ELF-1 (cell line): ENCODE data around the gene FAM89B.
A peak's percentile ranks its signal among the peaks of the same experiment; 100 is the strongest.
"Not testable (repeated sequence)": the region's sequence is repeated elsewhere in the genome, so short reads cannot be mapped to it uniquely, and the experiment has no call there.

Experiments used
- DNase-seq: peaks from one replicate; pipeline ENCODE4 v3.0.0-alpha.2; 2016; ENCODE audit warnings: low read depth, low spot score

FAM89B gene

DNA sequence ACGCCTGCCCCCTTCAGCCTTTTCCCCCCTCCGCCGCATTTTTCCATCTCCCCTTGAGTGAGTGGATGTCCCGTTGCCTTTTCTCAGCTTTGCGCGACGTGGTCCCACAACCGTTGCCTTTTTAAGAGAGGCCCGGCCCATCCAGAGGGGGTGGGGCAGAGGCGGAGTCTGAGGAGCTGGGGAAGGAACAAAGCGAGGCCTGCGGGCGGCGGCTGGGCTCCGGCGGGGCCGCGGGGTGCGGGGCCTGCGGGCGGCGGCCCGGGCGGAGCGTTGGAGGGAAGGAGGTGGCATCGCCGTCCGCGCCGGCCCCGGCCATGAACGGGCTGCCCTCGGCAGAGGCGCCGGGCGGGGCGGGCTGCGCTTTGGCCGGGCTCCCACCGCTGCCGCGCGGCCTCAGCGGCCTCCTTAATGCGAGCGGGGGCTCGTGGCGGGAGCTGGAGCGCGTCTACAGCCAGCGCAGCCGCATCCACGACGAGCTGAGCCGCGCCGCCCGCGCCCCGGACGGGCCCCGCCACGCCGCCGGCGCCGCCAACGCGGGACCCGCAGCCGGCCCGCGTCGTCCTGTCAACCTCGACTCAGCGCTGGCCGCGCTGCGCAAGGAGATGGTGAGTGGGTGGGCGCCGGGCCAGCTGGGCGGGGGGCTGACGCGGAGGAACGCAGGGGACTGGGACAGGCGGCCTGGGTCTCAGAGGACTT, at the start of gene FAM89B:
Gene FAM89B (plus strand): TSS at position 183 of the 696 bp plus-strand sequence. CDS start 132 bp downstream, at position 315.
- DNase-seq, result peak; percentile 69

DNA sequence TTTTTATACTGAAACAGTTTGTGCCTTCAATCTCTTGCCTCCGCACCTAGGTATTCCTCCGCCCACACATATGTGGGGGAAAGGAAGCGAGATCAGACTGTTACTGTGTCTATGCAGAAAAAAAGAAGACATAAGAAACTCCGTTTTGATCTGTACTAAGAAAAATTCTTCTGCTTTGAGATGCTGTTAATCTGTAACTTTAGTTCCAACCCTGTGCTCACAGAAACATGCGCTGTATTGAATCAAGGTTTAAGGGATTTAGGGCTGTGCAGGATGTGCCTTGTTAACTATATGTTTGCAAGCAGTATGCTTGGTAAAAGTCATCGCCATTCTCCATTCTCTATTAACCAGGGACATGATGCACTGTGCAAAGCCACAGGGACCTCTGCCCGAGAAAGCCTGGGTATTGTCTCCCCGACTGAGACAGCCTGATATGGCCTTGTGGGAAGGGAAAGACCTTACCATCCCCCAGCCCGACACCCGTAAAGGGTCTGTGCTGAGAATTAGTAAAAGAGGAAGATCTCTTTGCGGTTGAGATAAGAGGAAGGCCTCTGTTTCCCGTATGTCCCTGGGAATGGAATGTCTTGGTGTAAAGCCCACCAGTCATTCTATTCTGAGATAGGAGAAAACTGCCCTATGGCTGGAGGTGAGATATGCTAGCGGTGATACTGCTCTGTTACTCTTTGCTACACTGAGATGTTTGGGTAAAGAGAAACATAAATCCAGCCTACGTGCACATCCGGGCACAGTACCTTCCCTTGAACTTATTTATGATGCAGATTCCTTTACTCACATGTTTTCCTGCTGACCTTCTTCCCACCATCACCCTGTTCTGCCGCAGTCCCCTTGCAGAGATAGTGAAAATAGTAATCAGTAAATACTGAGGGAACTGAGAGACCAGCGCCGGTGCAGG, 49.4 kb upstream of the FAM89B start:
- DNase-seq, result peak; percentile 82

DNA sequence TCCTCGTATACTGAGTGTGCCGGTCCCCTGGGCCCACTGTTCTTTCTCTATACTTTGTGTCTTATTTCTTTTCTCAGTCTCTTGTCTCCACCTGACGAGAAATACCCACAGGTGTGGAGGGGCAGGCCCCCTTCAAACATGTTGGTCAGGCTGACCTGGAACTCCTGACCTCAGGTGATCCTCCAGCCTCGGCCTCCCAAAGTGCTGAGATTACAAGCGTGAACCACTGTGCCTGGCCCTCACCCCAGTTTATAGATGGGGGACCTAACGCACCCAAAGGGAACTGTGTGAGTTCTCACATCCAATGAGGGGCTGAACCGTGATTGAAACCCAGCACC, 48.7 kb upstream of the FAM89B start:
- not testable (repeated sequence) for DNase-seq

DNA sequence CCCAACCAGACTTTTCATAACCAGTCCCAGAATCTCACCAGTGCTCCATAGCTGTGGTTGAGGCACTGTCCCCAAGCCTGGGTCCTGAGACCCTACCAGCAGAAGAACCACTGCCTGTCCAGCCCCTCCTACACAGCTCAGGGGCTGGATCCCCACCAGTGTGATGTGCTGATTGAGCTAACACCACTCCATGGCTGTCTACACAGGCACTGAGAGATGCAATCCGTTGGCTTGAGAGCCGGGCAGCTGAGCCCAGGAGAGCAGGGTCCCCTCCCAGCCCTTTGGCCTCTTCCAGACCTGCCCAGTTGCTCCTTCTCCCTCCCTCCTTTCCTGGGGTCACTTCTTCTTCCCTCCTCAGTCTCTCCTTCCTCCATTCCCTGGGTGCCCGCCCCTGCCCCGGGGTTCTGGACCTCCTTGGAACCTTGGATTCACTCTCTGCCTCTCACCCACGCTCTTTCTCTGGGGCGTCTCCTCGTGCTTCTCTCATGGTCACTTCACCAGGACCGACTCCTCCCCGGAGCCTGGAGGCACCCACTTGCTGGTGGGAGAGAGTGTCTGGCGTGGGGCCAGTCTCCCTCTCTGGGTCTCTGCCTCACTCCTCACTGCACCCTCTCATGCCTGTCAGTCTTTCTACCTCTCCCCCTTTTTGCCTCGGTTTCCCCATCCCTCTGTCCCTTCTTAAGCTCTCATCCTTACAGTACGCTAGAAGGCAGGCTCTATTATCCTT, 48.2 kb upstream of the FAM89B start:
- DNase-seq, result peak; percentile 49

DNA sequence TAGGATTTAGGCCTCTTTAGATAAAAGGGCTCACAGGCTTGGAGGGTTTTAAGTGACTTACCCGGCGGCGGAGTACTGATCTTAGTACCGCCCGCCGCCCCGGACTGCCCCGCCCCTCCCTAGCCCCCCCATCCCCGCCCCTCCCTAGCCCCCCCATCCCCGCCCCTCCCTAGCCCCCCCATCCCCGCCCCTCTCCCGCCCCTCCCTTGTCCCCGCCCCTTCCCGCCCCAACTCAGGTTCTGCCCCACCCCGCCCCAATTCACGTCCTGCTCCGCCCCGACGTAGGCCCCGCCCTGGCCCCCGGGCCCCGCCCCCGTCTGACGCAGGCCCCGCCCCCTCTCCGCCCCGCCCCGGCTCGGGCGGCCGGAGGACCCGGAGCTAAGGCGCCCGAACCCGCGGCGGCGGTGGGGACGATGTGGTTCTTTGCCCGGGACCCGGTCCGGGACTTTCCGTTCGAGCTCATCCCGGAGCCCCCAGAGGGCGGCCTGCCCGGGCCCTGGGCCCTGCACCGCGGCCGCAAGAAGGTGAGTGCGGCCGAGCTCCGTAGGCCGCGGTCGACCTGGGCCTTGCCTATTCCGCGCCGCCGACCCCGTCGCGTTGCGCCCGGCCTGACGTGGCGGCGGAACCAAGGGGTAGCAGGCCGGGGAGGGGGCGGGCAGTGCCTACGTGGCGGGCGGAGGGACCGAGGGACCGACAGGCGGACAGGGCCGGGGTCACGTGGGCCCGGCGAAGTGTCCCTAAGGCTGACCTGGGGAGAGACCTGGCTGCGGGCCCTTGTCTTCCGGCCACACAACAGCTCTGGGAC, 47.4 kb upstream of the FAM89B start, which contains the start of gene SCYL1:
Gene SCYL1 (plus strand): TSS at position 343 of the 805 bp plus-strand sequence. CDS start 71 bp downstream, at position 414.
- peak; percentile 68 for DNase-seq

DNA sequence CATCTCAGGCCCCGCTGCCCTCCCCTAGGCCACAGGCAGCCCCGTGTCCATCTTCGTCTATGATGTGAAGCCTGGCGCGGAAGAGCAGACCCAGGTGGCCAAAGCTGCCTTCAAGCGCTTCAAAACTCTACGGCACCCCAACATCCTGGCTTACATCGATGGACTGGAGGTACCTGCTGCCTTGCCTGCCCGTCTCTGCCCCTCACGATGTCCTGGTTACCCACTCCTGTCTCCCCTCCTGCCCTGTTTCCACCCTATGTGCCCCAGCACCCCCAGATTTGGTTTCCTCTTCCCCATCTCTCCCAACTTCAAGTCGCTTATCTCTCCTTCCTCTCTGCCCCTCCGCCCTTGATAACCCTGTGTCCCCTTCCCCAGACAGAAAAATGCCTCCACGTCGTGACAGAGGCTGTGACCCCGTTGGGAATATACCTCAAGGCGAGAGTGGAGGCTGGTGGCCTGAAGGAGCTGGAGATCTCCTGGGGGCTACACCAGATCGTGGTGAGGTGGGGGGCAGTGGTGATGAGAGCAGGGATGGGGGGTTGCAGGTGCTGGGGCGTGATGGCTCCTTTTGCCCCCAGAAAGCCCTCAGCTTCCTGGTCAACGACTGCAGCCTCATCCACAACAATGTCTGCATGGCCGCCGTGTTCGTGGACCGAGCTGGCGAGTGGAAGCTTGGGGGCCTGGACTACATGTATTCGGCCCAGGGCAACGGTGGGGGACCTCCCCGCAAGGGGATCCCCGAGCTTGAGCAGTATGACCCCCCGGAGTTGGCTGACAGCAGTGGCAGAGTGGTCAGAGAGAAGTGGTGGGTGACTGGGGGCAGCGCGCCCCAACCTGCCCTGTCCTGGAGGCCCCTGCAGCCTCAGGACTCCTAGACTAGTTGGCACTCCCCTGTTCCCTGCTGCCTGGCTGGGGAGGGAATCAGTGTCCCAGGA, 46.5 kb upstream of the FAM89B start:
- no peak for DNase-seq

DNA sequence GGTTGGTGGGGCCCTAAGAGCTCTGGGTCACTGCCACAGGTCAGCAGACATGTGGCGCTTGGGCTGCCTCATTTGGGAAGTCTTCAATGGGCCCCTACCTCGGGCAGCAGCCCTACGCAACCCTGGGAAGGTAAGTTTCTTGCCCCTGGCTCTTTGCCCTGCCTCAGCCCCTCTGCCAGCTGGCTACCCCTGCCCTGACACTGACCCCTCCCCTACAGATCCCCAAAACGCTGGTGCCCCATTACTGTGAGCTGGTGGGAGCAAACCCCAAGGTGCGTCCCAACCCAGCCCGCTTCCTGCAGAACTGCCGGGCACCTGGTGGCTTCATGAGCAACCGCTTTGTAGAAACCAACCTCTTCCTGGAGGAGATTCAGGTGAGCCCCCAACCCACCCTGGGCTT, 45.6 kb upstream of the FAM89B start:
- DNase-seq, result no peak

DNA sequence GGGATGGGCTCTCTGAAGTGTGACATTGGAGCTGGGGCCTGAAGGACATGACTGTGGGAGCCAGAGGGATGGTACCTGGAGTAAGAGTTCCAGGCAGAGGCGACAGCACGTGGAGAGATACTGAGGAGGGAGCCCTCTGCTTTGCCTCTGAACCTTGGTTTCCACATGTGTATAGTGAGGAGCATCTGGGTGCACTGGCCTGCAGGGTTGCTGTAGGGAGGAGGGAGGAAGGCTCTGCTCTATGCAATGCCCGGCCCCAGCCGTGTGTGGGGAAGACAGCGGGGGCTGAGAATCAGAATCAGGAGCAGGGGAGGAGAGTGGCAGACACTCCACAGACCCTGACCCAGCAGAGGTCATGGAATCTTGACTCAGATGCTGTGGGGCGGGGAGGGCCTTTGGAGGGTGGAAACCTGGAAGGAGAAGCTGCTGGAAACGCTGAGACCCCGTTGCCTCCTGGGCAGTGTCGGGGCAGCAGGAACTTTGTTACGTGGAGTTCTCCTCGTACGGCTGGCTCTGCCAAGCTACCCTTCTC, 43.5 kb upstream of the FAM89B start:
- DNase-seq, result no peak

DNA sequence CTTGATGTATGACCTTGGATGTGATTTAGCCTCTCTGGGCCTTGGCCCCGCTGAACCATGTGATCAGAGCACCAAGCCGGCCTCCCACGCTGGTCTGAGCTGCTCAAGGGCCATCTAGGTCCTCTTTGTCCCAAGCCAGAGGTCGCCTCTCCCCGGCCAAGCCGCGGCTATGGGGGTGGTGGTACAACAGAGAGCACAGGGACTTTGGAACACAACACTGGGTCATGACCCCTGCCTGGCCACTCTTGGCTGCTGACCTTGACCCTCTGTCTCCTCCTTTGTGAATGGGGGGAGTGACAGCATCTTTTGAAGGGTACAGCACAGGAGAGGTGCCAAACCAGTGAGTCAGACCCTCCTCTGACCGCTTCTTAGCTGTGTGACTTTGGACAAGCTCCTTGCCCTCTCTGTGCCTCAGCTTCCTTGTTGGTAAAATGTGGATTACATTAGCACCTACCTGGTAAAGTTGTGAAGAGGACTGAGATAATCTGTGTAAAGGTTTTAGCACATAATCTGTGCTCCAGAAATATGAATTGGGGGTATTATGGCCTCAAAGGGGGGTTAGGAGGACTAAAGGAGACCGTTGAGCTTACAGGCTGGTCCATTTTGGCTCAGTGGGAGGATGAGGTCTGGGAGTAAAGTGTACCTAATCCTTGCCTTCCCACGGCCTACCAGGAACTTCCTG, 42.7 kb upstream of the FAM89B start:
- DNase-seq, result no peak

DNA sequence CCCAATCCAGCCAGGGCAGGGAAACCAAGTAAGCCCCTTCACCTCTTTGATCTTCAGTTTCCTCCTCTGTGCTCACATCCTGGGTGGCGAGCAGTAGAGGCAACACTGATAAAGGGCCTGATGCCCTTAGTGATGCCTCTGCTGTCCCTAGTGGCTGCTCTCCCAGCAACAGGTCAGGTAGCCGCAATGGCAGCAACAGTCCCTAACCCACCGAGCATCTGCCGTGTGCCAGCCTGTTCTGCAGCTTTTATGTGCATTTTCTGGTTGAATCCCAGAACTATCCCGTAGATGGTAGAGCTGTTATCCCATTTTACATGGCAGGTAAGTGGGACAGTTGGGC, 42.2 kb upstream of the FAM89B start:
- peak; percentile 38 for DNase-seq

DNA sequence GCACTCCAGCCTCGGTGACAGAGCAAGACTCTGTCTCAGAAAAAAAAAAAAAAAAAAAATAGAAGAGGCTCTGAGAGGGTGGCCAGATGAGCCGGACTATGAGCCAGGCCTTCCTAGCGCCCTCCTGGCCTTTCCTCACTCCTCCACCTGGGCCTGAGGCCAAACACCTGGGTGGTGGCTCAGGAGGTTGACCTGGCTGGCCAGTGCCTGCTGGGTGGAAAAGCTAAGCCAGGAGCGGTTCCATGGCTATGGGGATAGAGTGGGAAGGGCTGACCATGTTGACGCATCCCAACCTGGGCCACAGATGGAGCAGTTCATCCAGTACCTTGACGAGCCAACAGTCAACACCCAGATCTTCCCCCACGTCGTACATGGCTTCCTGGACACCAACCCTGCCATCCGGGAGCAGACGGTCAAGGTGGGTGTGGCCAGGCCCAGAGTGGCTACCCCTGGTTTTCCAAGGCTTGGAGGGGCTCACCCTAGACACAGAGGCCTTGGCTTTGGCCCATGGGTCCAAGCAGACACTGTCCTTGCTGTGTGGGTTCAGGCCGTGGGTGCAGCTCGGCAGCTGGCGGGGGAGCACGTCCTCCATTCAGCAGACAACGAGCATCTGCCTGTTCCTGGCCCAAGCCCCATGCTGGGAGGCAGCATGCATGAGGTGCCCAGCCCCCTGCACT, 39.8 kb upstream of the FAM89B start:
- no peak for DNase-seq

DNA sequence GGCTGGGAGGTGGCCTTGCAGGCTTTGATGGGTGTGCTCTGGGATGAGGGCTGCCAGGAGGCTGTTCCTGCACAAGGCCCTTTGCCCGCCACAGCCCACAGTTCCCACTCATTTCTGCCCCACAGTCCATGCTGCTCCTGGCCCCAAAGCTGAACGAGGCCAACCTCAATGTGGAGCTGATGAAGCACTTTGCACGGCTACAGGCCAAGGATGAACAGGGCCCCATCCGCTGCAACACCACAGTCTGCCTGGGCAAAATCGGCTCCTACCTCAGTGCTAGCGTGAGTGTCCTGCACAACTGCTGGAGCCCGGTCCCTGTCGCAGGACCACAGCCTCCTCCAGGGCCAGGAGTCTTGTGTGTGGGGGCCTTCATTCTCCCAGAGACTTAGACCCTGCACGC, 37.2 kb upstream of the FAM89B start:
- DNase-seq, result no peak

DNA sequence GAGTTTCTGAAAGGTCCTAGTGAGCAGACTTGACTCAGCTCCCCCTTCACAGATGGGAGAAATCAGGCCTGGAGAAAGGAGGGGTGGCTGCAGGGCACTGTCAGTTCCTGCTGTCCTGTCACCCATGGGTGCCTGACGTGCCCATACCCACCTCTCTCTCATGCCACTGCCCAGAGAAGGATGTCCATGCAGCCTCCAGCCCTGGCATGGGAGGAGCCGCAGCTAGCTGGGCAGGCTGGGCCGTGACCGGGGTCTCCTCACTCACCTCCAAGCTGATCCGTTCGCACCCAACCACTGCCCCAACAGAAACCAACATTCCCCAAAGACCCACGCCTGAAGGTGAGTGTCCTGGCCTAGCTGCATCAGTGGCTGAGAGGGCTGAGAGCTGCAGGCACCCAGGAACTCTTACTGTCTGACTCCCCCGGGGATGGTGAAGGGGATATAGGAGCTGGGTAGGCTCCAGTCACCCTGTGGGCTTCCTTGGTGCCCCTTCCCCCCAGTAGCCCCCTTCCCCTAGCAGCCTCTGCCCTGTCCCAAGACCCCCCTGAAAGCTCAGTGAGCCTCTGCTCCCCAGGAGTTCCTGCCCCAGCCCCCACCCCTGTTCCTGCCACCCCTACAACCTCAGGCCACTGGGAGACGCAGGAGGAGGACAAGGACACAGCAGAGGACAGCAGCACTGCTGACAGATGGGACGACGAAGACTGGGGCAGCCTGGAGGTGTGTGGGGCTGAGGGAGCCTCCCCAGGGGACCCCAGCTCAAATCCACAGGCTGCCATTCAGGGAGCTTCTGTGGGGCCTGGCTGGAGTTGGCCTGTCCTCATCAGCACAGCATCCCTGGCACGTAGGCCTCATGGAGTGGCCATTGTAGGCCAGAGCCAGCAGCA, 35.7 kb upstream of the FAM89B start:
- no peak for DNase-seq

DNA sequence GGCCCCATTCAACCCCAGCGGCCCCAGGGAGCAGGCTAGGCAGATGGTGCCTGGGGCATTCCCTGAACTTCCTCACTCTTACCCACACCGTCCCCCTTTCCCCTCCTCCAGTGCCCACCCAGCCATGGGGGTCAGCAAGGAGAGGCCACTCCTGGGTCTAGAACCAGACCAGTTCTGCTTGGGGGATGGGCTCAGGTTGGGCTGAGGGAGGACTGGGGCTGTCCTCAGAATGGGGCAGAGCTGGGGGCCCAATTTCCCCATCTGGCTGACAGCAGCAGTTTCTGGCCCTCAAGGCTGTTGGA, 35.1 kb upstream of the FAM89B start:
- DNase-seq, result no peak

DNA sequence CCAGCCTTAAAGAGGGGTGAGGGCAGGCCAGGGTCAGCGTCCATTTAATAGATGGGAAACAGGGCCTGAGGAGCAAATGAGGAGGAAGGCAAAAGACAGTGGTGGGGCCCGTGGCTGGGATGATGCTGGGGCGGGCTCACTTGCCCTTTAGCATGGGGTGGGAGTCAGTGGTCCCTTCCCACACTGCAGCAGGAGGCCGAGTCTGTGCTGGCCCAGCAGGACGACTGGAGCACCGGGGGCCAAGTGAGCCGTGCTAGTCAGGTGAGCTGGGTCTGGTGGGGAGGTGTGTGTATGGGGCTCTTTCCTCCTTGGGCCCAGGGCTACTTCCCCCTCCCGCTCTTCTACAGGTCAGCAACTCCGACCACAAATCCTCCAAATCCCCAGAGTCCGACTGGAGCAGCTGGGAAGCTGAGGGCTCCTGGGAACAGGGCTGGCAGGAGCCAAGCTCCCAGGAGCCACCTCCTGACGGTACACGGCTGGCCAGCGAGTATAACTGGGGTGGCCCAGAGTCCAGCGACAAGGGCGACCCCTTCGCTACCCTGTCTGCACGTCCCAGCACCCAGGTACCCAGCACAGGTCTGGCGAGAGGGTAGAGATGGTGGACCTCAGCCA, 34.6 kb upstream of the FAM89B start:
- no peak for DNase-seq

DNA sequence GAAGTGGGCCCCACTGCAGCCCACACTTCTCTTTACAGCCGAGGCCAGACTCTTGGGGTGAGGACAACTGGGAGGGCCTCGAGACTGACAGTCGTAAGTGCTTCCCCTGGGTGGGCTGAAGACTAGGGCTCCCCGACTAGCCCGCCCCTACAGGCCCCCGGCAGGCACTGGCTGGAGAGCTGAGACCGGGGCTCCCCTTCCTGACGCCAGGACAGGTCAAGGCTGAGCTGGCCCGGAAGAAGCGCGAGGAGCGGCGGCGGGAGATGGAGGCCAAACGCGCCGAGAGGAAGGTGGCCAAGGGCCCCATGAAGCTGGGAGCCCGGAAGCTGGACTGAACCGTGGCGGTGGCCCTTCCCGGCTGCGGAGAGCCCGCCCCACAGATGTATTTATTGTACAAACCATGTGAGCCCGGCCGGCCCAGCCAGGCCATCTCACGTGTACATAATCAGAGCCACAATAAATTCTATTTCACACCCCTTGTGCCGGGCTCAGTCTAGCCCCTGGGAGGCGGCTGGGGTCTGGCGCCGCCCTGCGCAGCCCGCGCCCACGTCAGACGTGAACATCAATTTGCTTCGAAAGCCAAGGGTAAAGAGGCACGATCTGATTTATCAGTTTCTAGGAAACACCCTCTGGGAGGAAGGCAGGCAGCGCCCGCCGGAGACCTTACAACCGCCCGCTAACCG, 34.0 kb upstream of the FAM89B start:
- DNase-seq, result no peak
